NCI-H510A (cell line): ENCODE results near the gene GOLGA5.
A peak's percentile ranks its signal among the peaks of the same experiment; 100 is the strongest.

Experiments used
- DNase-seq: peaks from one replicate; lab custom pipeline; 2025; lab: John Stamatoyannopoulos, UW

GOLGA5 gene

DNA sequence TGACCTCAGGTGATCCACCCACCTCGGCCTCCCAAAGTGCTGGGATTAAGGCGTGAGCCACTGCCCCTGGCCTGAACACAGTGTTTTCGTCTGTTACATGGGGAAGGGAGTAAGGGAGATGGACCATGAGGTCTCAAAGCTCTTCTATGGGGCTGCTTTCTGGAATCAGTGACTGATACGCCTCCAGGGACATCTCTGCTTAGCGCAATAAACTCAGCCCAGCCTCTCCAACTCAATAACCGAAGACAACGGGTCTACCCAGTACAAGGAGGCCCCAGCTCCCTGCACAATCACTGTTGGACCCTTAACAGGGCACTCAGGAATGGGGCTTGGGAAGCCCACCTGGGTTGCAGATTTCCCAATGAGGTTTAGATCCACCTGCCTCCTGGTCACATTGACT lies 86.2 kb downstream of the GOLGA5 start:
- DNase-seq = no peak

DNA sequence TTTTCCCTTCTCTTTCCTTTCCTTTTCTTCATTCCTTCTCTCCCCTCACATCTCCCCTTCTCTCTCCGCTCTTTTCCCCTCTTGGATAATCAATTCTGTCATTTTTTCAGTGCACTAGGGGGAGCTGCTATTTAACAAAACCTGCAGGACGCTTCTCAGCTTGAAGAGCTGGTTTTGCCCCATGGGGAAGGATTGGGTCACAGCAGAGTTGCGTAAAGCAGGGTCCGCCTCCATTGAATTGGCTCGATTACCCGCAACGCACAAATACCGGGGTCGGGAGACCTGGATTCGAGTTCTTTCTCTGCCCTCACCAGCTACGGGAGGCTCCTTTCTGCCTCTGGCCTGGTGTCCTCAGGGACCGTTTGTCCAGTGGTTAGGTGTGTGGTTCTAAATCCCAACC lies 86.7 kb downstream of the GOLGA5 start:
- DNase-seq = peak; percentile 25

DNA sequence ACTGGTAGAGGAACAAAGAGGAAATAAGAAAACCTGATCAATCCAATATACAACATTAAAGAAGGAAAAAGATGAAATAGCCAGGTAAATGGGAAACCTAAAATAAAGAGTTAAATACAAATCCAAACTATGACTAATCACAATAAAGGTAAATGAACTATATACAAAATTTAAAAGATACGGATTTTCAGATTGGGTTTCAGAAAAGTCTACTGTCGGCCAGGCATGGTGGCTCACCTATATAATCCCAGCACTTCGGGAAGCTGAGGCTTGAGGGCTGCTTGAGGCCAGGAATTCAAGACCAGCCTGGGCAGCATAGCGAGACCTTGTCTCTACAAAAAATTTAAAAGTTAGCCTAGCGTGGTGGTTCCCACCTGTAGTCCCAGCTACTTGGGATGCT lies 89.0 kb downstream of the GOLGA5 start:
- DNase-seq = no peak

DNA sequence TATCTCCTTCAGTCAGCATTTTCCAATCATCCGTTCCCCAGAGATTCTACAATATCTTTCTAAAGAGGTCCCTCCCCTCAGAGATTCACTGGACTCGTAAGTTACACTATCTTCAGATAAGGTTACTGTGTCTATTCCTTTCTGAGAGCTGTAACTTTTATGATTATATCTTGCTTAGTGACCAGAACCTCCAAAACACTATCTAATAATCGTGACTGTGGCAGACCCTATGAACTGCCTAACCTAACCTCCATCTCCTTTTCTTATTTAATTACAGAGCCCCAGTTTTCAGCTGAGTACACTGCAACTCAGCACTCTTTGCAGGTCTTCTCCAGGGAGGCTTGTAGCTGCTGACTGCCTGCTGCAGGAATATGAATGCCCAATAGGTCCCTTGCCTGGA lies 90.3 kb downstream of the GOLGA5 start:
- DNase-seq = no peak

DNA sequence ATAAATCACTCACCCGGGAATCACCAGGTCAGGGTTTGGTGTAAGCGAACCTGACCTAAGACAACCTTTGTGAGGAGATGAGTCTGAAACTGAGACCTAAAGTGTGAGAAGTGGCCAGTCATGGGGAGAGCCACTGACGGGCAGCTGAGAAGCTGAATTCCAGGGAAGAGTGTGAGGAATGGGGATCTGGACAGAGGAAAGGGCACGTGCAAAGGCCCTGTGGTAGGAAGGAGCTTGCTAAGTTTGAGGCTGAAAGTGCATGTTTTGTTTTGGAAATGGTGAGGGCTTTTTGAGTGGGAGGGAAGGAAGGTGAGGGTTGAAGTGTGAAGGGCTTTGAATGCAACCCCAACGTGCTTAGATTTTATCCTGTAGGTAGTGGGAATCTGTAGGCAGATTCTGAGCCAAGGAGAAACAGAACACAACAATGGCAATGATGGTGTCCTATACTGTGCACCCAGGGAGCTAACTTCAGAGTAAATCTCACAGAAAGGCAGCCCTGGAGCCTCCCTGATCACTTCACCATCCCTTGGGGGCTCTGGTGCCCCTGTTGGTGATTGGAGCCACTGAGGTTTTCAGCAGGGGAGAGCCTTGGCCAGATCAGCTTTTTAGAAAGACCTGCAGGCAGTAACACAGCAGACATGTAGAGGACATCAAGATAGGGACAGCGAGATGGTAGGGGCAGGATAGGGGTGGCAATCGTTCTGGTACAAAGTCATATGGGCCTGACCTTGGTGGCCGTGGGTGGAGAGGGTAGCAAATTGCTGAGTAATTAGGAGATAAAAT lies 91.4 kb downstream of the GOLGA5 start:
- no peak for DNase-seq

DNA sequence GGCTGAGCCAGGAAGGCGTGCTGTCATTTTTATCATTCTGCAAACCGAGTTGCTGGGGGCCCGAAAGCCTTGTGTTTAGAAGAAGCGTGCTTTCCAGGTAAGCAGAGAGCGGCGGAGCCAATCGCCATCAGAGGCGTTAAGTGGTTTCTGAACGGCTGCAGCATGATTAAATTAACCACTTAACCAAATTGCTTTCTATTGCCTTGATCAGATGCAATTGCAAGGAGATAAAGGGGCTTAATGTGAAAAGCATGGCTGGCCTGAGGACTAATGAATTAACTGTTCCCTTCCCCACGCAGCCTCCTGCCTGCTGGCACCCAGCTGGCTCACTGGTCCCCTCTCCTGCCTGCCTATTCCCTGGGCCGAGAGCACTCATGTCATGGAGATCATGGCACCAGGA lies 92.2 kb downstream of the GOLGA5 start:
- no peak for DNase-seq

DNA sequence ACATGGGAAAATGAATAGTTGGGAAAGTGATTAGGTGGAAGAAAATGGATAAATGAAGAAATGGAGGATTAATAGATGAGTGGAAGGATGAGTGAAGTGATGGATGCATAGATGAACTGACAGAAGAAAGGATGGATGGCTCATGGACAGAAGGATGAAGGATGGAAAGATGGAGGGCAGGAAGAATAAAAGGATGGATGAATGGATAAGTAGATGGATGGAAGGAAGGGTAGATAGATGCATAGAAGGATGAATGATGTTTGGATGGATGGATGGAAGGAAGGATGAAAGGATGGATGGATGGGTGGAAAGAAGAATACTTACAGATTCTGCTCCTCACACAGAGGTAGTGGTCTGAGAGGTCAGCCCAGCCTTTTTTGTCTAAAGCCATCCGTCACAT lies 93.1 kb downstream of the GOLGA5 start:
- DNase-seq = no peak

DNA sequence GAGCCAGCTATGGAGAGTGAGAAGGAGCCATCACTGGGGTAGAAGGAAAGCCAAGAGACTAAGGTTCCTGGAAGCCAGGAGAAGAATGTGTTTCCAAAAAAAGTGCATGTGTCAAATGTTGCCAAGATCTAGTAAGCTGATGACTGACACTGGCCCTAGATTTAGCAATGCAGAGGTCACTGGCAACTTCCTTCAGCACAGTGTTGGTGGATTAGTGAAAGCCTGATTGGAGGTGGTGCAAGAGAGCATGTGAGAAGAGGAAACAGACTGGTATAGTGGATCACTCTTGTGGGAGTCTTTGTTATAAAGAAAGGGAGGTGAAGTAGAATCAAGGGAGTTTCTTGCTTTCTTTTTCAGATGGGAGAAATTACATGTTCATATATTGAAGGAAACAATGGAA lies 94.8 kb downstream of the GOLGA5 start:
- DNase-seq = no peak
